ENCODE data around the gene ALDH16A1. TPM values are rescaled to one million over a fixed set of nuclear protein-coding genes. Genes with fewer than 3 reads are reported as not detected.

Gene ALDH16A1
- total and polyA plus RNA-seq, 2 experiments from 2014 or later: 29.9 to 38.7 TPM

- Histone ChIP-seq H3K4me2 (peak overlapping the region; percentile 81), H3K79me2 (peaks cover 23% of the 10 kb centered on the region), H3K9me3 (ENCODE audit: low read depth) (no peaks in the 10 kb centered on the region), H3K4me1 (ENCODE audit: insufficient read depth) (peaks cover 7% of the 10 kb centered on the region), H3K9me2 (replicated peaks; ENCODE audit: insufficient read depth) (no peaks in the 10 kb centered on the region), H4K20me1 (ENCODE audit: insufficient read depth, poor library complexity, severe bottlenecking) (no peaks in the 10 kb centered on the region), H3K36me3 (replicated peaks; ENCODE audit: insufficient read depth, low read depth) (no peaks in the 10 kb centered on the region), H3K27ac (no peak overlapping the region), H2AFZ (no peak overlapping the region), H3K4me3 (no peak overlapping the region), H3K27me3 (no peaks in the 10 kb centered on the region)
- 95% methylated on average over 6 of the region's 7 CpGs for WGBS (ENCODE audit: low lambda C conversion rate, missing lambda C conversion rate)
- no peak for DNase-seq (ENCODE audit: low spot score)
- TF ChIP-seq CTCF (IDR thresholded peaks at IDR 0.05; ENCODE audit: poor library complexity) (no peak), EZH2 (IDR thresholded peaks at IDR 0.05; ENCODE audit: borderline replicate concordance) (no peak), EZH2phosphoT487 (IDR thresholded peaks at IDR 0.05; ENCODE audit: low read depth, severe bottlenecking, unreplicated experiment) (no peak)
Observed at GRCh38 chr19:49450405-49450804, 2.6 kb upstream of the ALDH16A1 start.

DNA sequence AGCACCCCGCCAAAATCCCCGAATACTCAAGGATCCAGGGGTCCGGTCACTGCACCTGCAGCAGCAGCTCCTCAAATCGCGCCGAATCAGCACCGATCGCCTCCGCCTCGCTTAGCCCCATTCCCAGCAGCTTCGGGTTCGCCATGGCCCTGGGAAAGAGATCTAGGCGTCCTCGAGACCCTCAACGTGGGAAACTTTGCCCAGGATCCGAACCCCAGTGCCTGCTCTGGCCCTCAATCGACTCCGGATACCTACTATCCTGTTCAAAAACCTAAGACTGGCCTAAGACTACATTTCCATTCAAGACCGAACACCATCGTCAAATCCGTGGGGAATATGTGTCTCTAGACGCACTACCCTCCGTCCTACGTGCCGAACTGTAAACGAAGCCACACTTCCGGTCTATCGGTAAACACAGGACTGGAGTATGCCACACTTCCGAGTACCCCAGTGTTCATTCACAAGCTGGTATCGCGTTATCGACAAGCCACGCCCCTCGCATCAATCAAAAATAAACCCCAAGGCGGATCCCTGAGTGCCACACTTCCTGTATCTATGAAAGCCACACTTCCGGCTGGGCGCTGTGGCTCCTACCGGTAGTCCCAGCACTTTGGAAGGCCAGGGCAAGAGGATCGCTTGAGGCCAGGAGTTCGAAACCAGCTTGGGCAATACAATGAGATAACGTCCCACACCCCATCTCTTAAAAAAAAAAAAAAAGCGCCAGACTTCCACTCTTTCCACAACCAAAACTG lies 1.4 kb upstream of the ALDH16A1 start, which contains the start of gene PIH1D1:
Gene PIH1D1 (minus strand): TSS at position 385 of the 752 bp plus-strand sequence. CDS start 240 bp downstream, at position 145.
- WGBS (ENCODE audit: low lambda C conversion rate, missing lambda C conversion rate): 2% methylated on average over 42 of the region's 42 CpGs
- H3K9me3 ChIP-seq (ENCODE audit: low read depth): no peaks in the 10 kb centered on the region
- peak; percentile 99 for DNase-seq (ENCODE audit: low spot score)
- no peaks in the 10 kb centered on the region for H3K9me2 ChIP-seq (replicated peaks; ENCODE audit: insufficient read depth)
- no peaks in the 10 kb centered on the region for H3K36me3 ChIP-seq (replicated peaks; ENCODE audit: insufficient read depth, low read depth)
- H2AFZ ChIP-seq: peak within 1 kb of the TSS; percentile 58
- peak within 1 kb of the TSS; percentile 87 for H3K27ac ChIP-seq
- H3K4me3 ChIP-seq: peak within 1 kb of the TSS; percentile 73
- H3K79me2 ChIP-seq: peaks cover 23% of the 10 kb centered on the region
- H3K4me1 ChIP-seq (ENCODE audit: insufficient read depth): peaks cover 7% of the 10 kb centered on the region
- H4K20me1 ChIP-seq (ENCODE audit: insufficient read depth, poor library complexity, severe bottlenecking): no peaks in the 10 kb centered on the region
- no peak for TF ChIP-seq CTCF (IDR thresholded peaks at IDR 0.05; ENCODE audit: poor library complexity)
- no peak for TF ChIP-seq EZH2 (IDR thresholded peaks at IDR 0.05; ENCODE audit: borderline replicate concordance)
- TF ChIP-seq EZH2phosphoT487 (IDR thresholded peaks at IDR 0.05; ENCODE audit: low read depth, severe bottlenecking, unreplicated experiment): no peak
- H3K27me3 ChIP-seq: no peaks in the 10 kb centered on the region
- peak within 1 kb of the TSS; percentile 81 for H3K4me2 ChIP-seq

DNA sequence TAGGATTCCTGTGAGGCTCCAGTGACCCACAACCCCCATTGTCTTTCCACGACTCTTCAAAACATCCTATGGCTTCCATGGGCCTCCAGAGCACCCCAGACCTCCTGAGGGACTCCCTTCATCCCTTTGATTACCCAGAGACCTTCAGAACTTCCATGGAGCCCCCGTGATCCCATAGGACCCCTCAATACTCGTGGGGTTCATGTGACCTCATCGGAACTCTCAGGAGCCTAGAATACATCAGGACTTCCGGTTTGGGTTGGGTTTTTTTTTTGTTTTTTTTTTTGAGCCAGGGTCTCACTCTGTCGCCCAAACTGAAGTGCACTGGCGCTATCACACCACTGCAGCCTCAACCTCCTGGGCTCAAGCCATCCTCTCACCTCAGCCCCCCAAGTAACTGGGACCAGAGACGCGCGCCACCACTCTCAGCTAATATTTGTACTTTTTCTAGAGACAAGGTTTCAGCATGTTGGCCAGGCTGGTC lies 774 bp downstream of the ALDH16A1 start:
- Histone ChIP-seq H3K79me2 (peaks cover 23% of the 10 kb centered on the region), H3K27me3 (no peaks in the 10 kb centered on the region), H3K36me3 (replicated peaks; ENCODE audit: insufficient read depth, low read depth) (no peaks in the 10 kb centered on the region), H4K20me1 (ENCODE audit: insufficient read depth, poor library complexity, severe bottlenecking) (no peaks in the 10 kb centered on the region), H3K4me1 (ENCODE audit: insufficient read depth) (peaks cover 7% of the 10 kb centered on the region), H3K9me3 (ENCODE audit: low read depth) (no peaks in the 10 kb centered on the region), H3K4me3 (peak overlapping the region; percentile 62), H2AFZ (peak overlapping the region; percentile 47), H3K9me2 (replicated peaks; ENCODE audit: insufficient read depth) (no peaks in the 10 kb centered on the region), H3K4me2 (peak overlapping the region; percentile 90), H3K27ac (peak overlapping the region; percentile 99)
- TF ChIP-seq CTCF (IDR thresholded peaks at IDR 0.05; ENCODE audit: poor library complexity): no peak
- TF ChIP-seq EZH2phosphoT487 (IDR thresholded peaks at IDR 0.05; ENCODE audit: low read depth, severe bottlenecking, unreplicated experiment): no peak
- TF ChIP-seq EZH2 (IDR thresholded peaks at IDR 0.05; ENCODE audit: borderline replicate concordance): no peak
- DNase-seq (ENCODE audit: low spot score): no peak
- WGBS (ENCODE audit: low lambda C conversion rate, missing lambda C conversion rate): 53% methylated on average over 10 of the region's 10 CpGs
